GM12874 (cell line): ENCODE data around the gene BCL11B.

ENCODE experiments used
- TF ChIP-seq, protein P1 (sequence below): IDR thresholded peaks from 2 replicates; pipeline ENCODE4 v1.5.1; 2011; ENCODE audit warnings: low read depth, mild to moderate bottlenecking, control low read depth, low read length, moderate library complexity; ENCODE audit not compliant: insufficient read depth

BCL11B gene

DNA sequence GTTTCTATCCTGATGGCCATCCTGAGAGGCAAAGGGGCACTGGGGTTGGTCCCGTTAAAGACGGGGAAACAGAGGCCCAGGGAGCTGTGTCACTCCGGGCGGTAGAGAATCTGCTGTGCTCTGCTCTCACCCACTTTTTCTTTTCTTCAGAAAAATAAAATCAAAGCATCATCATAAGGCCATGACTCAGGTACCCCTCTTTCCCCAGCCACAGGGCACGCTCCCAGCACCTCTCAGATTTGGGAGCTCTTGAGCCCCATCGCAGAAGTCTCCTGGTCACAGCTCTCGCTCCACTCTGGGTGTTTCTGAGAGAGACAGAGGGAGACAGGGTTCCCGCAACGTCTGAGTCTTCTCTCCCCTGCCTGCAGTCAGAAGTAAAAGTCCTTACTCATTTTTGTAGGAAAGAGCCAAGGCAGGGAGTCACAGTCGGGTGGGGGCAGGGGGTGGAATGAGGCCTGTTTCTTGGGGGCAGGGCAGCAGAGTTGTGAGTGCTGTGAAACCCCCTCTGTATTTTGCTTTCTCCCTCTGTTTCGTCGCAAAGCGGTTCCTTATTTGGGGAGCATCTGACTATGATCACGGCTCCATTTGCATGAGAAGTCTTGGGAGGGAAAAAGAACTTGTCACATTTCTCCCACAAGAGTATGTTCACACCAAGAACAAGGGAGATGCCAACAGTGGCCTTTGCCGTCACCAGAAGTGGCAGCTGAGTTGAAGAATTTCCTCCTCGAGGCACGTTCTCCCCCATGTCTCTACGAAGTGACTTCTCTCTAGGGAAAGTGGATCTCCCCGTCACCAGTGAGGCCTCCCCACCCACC lies 139.0 kb downstream of the BCL11B start:
- TF ChIP-seq, protein P1, sequence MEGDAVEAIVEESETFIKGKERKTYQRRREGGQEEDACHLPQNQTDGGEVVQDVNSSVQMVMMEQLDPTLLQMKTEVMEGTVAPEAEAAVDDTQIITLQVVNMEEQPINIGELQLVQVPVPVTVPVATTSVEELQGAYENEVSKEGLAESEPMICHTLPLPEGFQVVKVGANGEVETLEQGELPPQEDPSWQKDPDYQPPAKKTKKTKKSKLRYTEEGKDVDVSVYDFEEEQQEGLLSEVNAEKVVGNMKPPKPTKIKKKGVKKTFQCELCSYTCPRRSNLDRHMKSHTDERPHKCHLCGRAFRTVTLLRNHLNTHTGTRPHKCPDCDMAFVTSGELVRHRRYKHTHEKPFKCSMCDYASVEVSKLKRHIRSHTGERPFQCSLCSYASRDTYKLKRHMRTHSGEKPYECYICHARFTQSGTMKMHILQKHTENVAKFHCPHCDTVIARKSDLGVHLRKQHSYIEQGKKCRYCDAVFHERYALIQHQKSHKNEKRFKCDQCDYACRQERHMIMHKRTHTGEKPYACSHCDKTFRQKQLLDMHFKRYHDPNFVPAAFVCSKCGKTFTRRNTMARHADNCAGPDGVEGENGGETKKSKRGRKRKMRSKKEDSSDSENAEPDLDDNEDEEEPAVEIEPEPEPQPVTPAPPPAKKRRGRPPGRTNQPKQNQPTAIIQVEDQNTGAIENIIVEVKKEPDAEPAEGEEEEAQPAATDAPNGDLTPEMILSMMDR = no peak

DNA sequence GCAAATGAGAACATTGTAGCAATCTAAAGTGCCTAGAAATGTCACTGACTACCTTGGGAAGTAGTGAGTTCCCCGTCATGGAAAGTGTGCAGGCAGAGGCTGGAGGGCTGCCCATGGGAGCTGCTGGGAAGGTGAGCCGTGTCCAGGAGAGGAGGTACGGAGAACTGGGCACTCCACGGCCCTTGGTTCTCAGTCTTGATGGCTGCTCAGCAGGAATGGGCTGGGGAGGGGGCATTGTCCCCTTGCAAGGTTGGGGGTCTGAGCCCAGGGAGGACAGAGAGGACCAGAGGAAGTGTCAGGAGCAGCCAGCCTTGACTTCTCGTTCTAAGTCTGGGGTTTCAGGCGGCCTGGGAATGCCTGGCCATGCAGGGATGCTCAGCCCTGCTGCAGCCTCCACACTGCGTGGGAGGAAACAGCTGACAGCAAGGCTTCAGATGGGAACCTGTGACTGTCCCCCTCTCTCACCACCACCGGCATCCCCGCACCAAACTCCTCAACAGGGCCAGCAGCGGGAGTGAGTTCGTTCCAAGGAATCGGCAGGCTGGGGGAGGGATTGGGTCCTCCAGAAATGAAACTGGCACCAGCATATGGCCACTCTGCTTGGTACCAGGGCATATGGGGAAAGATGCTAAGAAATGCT lies 140.2 kb downstream of the BCL11B start:
- TF ChIP-seq, protein P1 = no peak

DNA sequence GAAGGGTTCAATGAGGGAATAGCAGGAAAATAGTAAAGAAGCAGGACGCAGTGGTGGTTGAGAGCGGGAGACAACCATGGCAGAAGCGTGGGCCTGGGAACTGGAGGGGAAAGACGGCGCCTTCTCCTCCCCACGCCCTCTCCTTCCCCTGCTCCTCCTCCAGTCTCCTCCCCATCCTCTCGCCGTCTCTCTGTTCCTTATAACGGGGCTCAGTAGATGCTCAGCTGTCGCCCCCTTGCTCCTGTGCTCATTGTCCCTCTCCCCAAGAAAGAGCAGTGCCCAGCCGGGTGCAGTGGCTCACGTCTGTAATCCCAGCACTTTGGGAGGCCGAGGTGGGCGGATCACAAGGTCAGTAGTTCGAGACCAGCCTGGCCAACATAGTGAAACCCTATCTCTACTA lies 142.0 kb downstream of the BCL11B start:
- TF ChIP-seq, protein P1 = no peak

DNA sequence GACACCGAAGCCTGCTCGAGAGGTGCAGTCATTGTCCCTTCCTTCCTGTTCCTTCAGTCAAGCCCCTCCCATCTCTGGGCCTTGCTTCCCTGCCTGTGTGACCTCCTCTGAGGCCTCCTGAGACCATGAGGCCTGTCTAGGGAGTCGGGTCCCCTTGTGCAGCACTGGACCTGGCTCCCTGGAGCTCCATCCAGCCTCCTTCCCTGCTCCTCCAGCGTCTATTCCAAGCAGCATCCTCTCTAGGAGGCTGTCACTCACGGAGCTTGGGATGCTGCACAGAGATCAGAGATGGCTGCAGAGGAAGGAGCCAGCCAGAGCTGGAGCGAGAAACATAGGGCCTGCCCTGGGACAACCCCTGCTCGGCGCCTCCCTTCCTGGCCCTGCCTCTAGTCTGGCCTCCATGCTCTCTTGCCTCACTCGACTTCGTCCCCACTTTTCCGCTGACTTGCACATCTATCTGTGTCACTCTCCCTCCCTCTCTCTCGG lies 142.7 kb downstream of the BCL11B start:
- TF ChIP-seq, protein P1 = no peak

DNA sequence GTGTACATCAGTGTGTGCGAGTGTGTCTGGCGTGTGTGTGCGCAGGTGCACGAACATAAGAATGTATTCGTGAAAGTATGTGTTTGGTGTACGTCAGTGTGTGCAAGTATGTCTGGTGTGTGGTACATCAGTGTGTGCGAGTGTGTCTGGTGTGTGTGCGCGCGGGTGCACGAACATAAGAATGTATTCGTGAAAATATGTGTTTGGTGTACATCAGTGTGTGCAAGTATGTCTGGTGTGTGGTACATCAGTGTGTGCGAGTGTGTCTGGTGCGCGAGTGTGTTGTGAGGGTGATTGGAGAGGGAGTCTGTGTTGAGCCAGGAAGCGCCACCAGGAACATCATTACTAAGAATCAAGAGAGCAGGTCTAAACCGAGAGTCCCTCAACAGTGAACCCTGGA lies 143.8 kb downstream of the BCL11B start:
- TF ChIP-seq, protein P1 = no peak

DNA sequence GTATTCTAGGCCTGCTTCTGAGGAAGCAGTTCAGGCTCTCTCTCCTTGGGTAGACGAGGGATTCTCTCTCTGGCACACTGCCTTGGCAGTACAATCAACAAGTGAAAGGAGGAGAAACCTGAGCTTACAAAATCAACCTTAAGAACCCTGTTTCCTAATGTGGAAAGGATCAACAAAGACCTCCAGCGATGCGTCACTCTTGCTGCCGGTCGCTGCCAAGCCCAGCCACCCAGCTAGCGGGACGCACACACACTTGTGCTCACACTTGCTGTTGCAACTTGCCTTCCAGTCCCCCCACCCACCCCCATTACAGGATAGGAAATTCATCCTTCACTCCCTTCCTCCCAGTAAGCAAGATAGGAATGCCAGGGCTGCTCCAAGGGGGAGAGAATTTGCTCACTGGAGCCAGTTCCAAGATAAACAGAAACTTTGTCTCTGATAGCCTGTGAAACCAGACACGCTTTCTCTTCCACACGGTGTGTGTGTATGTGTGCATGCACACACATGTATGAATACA lies 144.3 kb downstream of the BCL11B start:
- TF ChIP-seq, protein P1 = no peak

DNA sequence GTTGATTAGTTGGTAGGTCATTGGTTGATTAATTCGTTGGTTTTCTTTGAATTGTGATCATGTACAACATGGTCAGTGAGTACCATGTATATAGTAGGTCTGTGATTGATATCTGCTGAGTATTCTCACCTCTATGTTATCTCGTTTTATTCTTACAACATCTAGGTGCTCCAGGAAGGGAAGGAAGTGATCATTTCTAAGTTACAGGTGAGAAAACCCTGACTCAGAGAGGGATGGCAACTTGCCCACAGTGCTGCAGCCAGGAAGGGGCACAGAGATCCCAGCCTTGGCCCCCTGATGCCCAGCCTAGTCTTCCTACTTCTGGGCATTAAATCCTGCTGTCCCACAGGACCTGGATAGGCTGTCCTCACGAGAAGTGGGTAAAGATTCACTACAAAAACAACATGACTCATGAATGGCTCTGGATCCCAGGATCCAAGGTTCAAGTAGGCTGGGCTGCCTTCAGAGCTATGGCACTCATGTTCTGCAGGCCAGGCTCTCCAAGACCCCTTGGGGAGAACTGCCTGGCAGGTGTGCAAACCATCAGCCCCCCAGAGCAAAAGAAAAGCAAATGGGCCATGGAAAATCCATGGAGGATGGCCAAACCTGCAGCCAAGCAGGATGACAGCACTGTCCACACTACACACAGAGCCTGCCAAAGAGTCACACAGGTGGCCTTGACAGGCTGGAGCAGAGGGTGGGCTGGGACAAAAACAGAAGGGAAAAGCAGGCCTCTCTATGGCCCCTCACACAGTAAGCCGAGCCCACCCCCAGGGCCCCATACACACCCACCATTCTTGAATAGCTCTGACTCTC lies 146.2 kb downstream of the BCL11B start:
- TF ChIP-seq, protein P1 = no peak
